Loucy (cell line): Measurements from ENCODE around the gene DCAF6.

Experiments used
- CTCF ChIP-seq: fragments of 200-600 bp; sonication (generic); conservative IDR thresholded peaks from 2 replicates; pipeline ENCODE4 v1.5.1; 2014; ENCODE audit warnings: mild to moderate bottlenecking, antibody characterized with exemption, low read length
- EZH2phosphoT487 ChIP-seq: fragments of 200-600 bp; IDR thresholded peaks from 2 replicates; pipeline ENCODE4 v1.6.1; 2018; ENCODE audit warnings: antibody characterized with exemption, mild to moderate bottlenecking, moderate library complexity, borderline replicate concordance

- TF ChIP-seq CTCF (no peak), EZH2phosphoT487 (no peak)
These were observed 19.4 kb downstream of the DCAF6 start for GRCh38 chr1:167955915-167956314.
